Retina (tissue), 1 donor: ENCODE results near the gene PHTF1.

Source experiments
- DNase-seq: peaks from one replicate; pipeline ENCODE4 v3.0.0-alpha.2; 2016

The PHTF1 gene

GRCh38 chr1:113759333-113760101 lies at the start of gene PHTF1:
PHTF1 (minus strand) TSS chr1:113759486; CDS start chr1:113758703, 783 bp downstream.
- DNase-seq: peak; percentile 94

GRCh38 chr1:113808450-113809195 lies 49.3 kb upstream of the PHTF1 start:
- DNase-seq: no peak

GRCh38 chr1:113805639-113806038 lies 46.4 kb upstream of the PHTF1 start:
- no peak for DNase-seq

- no peak for DNase-seq
Observed at GRCh38 chr1:113805256-113805531, 45.9 kb upstream of the PHTF1 start.

- DNase-seq: no peak
Observed at GRCh38 chr1:113804421-113805255, 45.4 kb upstream of the PHTF1 start.

- no peak for DNase-seq
Observed at GRCh38 chr1:113802367-113803007, 43.2 kb upstream of the PHTF1 start.

GRCh38 chr1:113800487-113800886 lies 41.2 kb upstream of the PHTF1 start:
- DNase-seq: no peak

- no peak for DNase-seq
Observed at GRCh38 chr1:113797472-113797871, 38.2 kb upstream of the PHTF1 start.

GRCh38 chr1:113793878-113794834 lies 34.9 kb upstream of the PHTF1 start:
- DNase-seq: no peak

GRCh38 chr1:113792986-113793385 lies 33.7 kb upstream of the PHTF1 start:
- DNase-seq: no peak

GRCh38 chr1:113792471-113792870 lies 33.2 kb upstream of the PHTF1 start:
- DNase-seq: no peak

- DNase-seq: no peak
Observed at GRCh38 chr1:113788802-113789201, 29.5 kb upstream of the PHTF1 start.

GRCh38 chr1:113787663-113788062 lies 28.4 kb upstream of the PHTF1 start:
- DNase-seq: no peak

GRCh38 chr1:113786069-113786468 lies 26.8 kb upstream of the PHTF1 start:
- no peak for DNase-seq

GRCh38 chr1:113784104-113784779 lies 25.0 kb upstream of the PHTF1 start:
- DNase-seq: no peak

- no peak for DNase-seq
Observed at GRCh38 chr1:113783254-113784103, 24.2 kb upstream of the PHTF1 start.

GRCh38 chr1:113782406-113782805 lies 23.1 kb upstream of the PHTF1 start:
- no peak for DNase-seq

GRCh38 chr1:113780374-113781146 lies 21.3 kb upstream of the PHTF1 start:
- no peak for DNase-seq

- no peak for DNase-seq
Observed at GRCh38 chr1:113779542-113779941, 20.3 kb upstream of the PHTF1 start.
